DMS 273 (cell line): ENCODE results near the gene LRPPRC.

Experiments
- DNase-seq: peaks from one replicate; lab custom pipeline; 2025; ENCODE audit not compliant: unreplicated experiment; lab: John Stamatoyannopoulos, UW

The LRPPRC gene

DNA sequence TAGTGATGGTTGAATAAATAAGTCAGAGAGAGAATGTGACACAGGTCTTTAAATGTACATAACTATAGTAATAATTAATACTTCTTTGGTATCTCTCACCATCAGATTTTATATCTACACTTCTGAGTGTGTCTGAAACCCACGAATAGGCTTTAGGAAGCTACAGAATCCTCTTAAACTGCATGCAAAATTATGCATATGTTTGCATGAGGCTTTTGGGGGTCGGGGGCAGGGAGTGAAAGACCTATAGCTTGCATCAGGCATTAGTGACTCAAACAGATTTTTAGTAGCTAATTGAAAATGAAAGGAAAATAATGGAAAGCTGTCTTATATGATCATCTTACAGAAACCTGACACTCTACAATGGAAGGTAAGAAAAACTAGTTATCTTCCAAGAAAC is 14.9 kb downstream of the LRPPRC start:
- DNase-seq, result no peak

DNA sequence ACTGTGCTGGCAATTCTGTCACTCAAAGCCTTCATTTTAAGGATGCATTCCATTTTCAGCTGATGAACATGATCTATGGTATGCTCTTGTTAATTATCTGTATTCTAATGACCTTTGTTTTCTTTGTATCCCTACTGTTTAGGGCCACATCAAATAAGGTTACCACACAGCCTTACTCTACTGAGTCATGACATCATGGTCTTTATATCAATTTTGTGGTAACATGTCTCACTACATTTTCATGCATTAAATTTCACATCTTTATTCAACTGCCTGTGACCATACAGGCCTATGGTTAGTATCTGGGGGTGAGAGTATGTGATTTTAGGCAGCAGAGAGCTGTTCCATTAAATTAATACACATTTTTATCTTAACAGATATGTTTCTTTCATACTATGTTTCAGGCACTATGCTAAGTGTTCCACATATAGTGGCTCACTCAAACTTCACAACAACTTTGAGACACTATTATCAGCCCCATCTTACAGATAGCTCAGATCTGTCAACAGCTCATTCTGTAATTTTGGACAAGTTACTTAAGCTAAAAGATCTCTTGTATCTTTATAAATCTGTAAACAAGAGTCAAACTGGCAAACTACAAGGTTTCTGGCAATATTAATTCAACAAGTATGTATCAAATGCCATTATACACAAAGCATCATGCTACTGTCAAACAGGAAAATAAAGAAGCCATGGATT is 18.0 kb downstream of the LRPPRC start:
- DNase-seq, result no peak

DNA sequence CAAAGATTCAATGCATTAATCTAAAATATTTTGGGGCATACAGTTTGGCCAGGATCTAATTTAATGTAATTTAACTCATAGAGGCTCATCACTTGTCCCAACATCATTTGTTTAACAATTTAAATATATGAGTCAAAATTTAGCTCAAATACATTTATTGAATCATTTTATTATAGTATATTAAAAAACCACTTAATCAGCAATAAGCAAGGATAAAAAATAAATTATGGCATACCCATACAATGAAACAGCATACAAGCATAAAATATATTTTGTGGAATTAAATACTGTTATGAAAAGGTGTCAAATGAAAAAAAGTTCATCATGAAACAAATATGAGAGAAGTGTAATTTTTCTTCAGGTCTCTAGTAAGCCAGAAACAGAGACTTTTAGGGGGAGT is 34.9 kb downstream of the LRPPRC start:
- no peak for DNase-seq

DNA sequence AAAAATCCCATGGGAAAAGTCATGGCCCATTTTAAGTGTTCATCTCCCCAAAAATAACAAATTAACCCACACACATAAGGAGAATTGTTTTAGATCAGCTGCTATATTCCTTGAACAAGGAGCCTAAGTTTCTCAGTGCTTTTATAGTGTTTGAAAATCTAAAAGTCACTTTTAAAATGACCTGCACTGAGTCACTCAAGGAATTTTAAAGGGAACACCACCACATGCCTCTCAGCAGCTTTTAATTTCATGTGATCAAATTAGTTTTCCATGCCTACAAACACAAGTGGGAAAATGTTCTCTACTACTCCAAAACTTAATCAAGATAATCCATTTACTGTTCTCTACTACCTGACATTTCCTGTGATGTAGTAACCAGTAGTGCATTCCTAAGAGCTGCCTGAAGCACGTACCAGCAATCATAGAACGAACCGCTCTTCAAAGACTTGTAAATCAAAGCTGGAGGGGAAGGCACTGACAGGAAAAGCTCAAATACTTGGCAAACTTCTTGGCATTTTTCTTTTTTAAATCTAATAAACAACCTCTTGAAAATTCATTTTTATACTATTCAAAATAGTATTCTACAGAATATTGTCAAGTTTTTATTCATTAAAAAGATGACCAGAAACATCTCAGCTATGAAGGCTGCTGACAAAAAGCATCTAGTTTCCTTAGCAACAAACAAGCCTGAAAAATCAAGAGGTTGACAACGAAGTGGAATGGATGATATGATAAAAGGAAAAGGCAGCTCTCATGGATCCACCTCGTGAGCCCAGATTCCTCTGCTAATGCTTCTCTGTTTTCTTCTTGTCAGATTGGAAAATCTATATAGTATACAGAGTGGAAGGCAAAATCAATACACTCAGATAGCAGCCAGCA is 37.2 kb downstream of the LRPPRC start:
- DNase-seq, result no peak

DNA sequence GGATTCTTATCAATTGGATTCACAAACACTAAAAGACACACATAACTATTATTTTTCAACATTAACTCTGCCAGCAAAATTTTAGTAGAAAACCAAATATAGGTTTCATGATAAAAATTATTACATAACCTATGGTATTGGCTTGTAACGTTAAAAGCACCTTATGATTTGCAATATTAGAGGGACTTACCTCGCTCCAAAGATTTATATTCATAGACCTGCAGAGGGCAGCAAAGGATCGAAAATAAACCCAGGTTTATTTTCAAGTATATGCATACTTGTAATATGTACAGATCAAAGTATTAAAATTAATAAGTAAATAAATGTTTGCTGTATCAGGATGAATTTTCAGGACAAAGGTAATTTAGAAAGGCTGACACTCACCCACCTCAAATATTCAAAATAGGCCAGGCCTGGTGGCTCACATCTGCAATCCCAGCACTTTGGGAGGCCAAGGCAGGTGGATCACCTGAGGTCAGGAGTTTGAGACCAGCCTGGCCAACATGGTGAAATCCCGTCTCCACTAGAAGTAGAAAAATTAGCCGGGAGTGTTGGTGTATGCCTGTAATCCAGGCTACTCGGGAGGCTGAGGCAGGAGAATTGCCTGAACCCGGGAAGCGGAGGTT is 45.3 kb downstream of the LRPPRC start:
- DNase-seq, result peak; percentile 67

DNA sequence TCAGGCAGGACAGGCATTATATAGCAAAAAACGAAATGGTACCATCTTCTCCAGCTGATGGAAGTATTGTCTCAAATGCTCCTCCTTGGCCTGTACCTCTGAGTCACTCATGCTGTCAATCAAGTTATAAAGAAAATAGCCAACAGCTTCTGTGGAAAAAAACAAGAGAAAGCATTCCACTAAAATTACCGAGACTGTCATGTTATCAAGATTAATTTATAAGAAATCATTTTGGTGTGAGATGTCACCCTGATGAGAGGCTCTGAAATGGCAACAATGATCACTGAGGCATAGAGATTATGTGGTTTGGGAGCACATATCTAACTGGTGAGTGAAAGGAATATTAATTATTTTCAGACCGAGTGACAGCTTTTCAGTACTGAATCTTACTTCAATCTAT is 47.4 kb downstream of the LRPPRC start:
- DNase-seq, result no peak

DNA sequence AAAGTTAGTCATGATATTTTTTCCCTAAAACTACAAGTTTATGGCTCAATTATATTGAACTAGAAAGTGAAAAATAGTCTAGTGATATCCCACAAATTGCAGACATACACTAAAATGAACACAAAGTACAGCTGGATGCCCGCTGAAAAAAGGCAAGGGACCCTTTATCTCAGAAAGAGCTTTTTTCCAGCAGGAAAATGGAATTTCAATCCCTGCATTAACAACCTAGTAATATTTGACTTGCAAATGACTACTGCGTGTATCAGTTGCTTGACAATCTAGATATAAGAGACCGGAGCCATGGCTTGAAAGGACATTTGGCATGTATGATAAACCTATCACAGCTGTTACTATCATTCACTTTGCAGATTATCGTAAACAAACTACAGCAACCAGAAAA is 49.1 kb downstream of the LRPPRC start:
- no peak for DNase-seq

DNA sequence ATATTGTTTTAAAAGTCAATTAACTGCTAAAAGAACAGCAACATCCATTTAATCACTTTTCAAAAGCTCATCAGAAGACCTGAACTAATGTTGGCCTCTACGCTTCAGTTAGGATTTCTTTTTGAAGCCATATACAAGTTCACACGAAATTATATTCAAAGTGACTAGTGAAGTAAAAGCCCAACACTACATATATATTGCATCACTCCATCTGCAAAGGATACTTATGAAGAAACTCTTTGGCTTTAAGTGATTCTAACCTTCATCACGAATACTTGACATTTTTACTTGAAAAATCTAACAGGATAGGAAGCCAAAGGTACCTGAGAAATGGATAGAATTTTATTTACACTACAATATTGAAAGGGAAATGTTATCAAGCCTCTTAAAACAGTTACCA is 50.4 kb downstream of the LRPPRC start:
- DNase-seq, result no peak

DNA sequence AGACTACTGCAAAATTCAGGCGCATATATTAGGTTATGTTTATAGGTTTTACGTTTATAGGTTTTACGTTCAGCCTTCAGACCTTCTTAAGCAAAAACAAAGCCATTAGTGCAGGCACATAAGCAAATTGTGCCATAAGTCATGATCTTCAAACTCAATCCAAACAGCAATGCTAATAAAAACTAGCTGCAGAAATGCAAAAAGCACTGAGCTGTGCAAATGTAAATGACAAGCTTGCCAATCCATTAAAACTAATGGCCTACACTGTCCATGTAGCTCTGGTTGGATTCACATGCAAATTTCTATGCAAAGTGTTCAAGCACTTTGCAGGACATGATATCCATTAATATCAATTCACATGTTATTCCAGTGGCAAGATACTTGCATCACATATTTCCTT is 50.9 kb downstream of the LRPPRC start:
- no peak for DNase-seq

DNA sequence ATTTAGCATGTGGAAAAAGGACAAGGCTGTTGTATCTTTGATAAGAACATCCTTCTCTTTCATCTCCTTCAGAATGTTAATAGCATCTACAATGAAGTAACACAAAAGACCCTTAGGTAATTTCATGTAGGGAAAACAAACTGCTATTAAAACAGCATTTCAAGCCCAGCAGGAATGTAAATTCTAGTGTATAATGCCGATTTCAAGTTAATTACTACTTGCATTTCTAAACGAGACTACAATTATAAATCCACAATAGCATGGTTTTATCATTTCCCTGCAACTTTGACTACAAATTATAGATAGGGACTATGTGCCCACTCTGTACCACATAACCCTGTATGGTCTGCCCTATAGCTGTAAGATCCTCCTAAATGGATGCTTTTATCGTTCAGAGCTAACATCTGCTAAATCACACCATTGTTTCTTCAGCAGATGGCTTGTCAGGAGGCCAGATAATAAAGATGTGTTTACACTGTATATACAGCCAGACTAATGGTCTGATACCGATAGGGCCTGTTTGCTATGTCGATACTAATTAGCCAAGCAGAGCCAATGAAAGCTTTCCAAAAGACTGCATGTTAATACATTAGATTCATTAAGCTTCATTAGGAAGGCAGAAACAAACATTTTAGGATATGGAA is 51.9 kb downstream of the LRPPRC start:
- DNase-seq, result peak; percentile 89

DNA sequence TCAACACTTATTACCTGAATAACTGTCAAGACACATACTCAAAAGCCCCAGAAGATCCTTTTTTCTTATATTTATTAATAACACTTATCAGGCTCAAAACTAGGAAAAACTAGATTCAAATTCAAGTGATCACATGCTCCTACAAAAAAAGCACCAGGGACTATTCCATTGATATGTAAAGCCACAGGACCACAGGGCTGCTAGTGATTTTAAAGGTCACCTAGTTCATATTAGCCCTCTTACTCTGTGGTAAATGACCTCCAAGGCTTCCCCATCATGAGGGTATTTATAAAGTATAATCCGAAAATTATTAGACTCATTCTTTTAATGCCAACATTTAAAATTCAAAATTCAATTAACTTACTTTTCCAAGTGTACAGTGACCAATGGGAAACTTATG is 52.5 kb downstream of the LRPPRC start:
- no peak for DNase-seq

DNA sequence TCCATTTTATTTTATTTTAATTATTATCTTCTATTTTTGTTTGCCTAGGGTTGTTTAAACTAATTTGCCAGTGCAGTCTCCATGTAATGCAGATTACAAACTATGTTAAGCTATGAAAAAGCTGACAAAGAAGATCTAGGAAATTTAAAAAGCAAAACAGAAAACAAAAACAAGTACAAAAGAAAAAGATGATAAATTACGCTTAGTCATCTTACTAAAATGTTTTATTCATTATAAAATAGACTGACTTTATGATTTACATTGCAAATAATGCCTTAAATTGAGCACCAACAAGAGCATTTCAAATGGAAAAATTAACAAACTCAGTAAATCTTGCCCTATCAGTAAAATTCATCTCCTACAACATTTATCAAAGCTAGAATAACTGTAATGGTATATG is 52.9 kb downstream of the LRPPRC start:
- no peak for DNase-seq

DNA sequence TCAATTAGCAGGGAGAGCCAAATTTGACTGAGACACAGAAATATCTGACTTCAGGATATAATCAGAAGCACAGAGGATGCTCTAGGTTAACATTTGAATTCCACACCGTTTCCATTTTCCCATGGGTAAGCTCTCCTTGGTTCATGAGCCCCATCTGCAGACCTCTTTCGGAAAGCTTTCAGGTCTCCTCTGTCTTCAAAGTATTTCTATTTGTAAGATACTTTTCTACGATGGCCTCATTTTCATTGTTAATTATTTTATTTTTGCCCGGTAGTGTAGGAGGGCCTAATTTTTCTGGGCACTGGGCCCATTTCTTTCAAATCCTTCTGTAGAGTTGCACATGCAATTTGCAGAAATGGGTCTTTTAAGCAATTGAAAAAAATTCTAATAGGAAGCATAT is 53.8 kb downstream of the LRPPRC start:
- peak; percentile 24 for DNase-seq

DNA sequence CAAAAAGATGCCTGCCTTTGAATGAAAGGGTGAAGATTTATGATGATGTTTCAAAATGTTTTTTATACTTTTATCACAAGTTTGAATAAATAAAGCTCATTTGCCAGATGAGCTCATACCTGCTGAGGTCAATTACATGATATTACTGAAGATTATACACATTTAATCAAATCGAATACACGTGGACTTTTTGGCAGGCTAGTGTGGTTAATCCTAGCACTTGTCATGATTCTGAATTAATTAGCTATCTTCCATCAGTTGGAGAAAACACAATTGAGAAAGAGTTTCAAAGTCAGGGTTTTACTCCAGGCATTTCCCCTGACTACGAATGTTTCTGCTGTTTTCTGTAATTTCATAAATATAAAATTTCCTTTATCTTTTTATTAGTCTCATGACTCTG is 54.4 kb downstream of the LRPPRC start:
- peak; percentile 10 for DNase-seq

DNA sequence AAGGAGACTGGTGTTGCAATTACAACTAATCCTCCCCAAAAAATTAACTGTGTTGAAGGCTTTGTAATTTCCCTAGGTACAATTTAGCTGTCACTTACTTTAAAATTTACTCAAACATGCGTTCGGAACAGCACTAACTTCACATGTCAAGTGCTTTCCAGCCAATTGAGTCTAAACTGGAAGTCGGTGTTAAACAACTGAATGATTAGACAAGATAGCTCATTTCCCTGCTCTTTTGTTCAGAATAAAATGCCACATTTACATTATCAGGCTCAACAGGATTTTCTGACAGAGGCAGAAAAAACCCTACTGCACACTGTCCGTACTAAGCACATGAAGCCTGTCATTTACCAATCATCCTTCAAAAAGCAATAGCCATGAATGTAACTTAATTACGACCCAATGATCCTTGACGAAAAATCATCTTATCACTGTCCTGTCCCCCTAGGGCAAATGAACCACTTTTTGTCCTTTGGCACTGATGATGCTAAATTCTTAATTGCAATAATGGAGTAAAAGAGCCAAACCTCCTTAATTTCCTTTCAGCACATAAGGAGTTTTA is 56.0 kb downstream of the LRPPRC start:
- no peak for DNase-seq

DNA sequence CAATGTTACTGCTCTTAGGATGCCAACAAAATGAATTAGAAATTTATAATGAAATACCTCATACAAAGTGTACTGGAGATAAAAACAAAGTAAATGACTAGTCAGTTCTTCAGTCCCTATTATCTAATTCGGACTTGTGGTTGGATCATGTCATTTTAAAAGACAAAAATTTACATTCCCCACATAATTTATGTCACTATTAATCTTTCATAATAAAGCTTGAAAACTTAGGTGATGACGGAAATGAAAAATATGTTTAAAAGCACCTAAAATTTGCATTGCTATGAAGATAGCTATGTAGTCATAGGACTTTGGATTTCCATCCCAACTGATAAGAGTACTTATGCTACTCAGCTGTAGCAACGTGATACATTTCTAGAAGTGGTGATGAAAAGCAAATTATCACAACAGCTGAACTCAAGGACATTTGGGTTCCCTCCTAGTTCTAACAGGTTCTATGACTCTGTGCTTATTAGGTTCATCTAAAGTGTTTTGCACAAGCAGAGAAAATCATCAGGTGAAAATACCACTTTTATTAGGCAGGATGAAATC is 58.4 kb downstream of the LRPPRC start:
- DNase-seq, result no peak

DNA sequence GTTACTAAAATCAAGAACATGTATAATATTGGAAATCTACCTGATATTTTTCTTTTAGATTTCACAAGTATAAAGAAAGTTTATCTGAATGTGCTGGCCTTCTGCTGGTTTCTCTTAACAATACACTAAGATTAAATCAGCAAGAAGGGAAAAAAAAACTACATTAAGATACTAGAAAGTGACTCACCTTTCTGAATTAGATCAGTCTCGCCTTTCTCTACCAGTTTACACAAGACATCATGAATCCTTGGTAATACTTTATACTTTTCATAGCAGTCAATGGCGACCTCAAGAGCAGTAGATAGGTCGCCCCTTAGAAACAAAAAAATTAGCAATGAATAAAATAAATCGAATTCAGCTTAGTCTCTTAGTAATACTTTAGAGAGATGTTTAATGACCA is 61.2 kb downstream of the LRPPRC start:
- no peak for DNase-seq

DNA sequence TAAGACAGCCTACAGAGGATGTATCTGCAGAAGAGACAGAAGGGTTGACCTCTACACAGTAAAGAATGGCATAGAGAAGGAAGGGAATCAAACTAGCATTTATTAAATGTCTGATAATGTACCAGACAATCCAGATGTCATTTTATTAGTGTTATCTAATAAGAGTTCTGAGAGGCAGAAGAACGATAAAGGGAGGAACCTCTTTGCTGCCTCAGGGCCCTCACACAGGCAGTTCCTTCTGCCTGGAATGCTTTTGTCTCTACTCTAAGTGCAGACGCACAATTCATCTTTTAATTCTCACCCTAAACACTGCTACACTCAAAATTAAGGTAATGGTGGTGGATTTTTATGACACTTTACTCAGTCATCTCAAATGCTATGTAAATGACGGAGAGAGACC is 64.5 kb downstream of the LRPPRC start:
- no peak for DNase-seq

DNA sequence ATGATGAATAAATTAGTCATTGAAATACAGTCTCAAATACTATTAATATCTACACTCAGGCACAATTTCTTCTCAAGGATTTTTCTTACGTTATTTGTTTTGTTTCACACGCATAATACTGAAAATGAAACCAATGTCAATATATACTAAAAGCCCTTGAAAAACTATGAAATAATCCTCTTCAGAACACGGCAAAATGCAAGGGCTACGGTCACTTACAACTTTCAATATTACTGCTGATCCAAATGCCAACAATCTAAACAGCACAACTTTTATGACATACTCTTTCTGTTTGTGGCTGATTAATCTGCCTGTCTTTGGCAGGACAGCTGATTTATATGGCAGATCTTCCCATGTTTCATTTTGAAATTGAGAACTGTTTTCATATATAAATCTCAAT is 68.3 kb downstream of the LRPPRC start:
- no peak for DNase-seq

DNA sequence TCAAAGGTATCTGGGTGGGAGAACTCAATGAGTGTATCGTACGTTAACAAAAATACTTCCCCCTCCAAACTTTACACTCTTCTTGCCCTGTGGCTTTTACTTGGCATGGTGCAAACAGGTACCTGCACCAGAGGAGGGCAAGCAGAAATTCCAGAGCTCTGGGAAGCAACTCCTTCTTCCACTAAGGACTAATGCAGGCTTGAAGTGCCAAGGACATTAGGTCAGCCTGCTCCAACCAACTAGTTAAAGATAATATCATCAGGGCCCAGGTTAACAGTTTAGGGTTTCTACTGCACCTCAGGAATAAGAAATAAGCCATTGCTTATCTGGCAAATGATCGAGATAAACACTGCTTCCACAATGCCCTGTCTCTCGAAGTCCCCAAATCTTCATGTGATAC is 70.4 kb downstream of the LRPPRC start:
- no peak for DNase-seq

DNA sequence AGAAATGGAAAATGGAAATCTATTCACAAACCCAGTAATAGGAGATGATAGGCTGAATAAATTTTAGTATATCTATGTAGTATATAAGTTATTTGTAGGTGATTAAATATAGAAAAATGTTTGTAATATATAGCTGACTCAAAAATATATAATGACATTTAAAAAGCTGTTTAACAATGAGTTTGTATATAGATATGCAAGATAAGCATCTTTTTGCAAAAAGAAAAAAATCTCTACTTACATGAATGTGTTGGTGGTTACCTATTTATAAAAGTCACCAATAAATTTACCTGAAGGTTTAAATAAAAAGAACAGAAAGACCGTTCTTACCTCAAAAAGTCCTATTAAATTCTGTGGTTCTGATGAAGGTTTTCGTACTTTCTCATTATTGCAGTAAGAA is 71.3 kb downstream of the LRPPRC start:
- no peak for DNase-seq
